Central memory CD4-positive, alpha-beta T cell (primary cell): Measurements from ENCODE around the gene ZNF90.
"Not testable (repeated sequence)": the region's sequence is repeated elsewhere in the genome, so short reads cannot be mapped to it uniquely, and the experiment has no call there.

ENCODE experiments used
- DNase-seq: peaks from one replicate; pipeline ENCODE4 v3.0.0; 2022

The ZNF90 gene

GRCh38 chr19:20107301-20107700, 29.5 kb downstream of the ZNF90 start:
- DNase-seq: no peak

GRCh38 chr19:20118064-20118839, 40.5 kb downstream of the ZNF90 start:
- DNase-seq: not testable (repeated sequence)

- no peak for DNase-seq
Observed at GRCh38 chr19:20124879-20125278, 47.1 kb downstream of the ZNF90 start.

GRCh38 chr19:20132933-20133332, 55.1 kb downstream of the ZNF90 start:
- DNase-seq: not testable (repeated sequence)

GRCh38 chr19:20137714-20138113, 59.9 kb downstream of the ZNF90 start:
- DNase-seq: not testable (repeated sequence)

GRCh38 chr19:20151617-20152145, 73.9 kb downstream of the ZNF90 start:
- no peak for DNase-seq

- not testable (repeated sequence) for DNase-seq
Observed at GRCh38 chr19:20152506-20152905, 74.7 kb downstream of the ZNF90 start.

- no peak for DNase-seq
Observed at GRCh38 chr19:20153281-20153680, 75.5 kb downstream of the ZNF90 start.

- DNase-seq: no peak
Observed at GRCh38 chr19:20154636-20155035, 76.8 kb downstream of the ZNF90 start.

GRCh38 chr19:20162821-20163220, 85.0 kb downstream of the ZNF90 start:
- DNase-seq: peak; percentile 13

- no peak for DNase-seq
Observed at GRCh38 chr19:20164456-20164855, 86.7 kb downstream of the ZNF90 start.

- no peak for DNase-seq
Observed at GRCh38 chr19:20165971-20166592, 88.3 kb downstream of the ZNF90 start.

- peak; percentile 91 for DNase-seq
Observed at GRCh38 chr19:20167020-20167644, 89.3 kb downstream of the ZNF90 start, which contains the start of gene ZNF486. ZNF486 (plus strand) TSS chr19:20167214; CDS start chr19:20167331, 117 bp downstream.

- DNase-seq: no peak
Observed at GRCh38 chr19:20167651-20168122, 89.9 kb downstream of the ZNF90 start.
